GM19324 (cell line): ENCODE data around the gene MTHFR.
"Not testable (repeated sequence)": the region's sequence is repeated elsewhere in the genome, so short reads cannot be mapped to it uniquely, and the experiment has no call there.

Experiments used
- ATAC-seq: cut with Tn5 transposase; IDR thresholded peaks from one replicate; pipeline ENCODE4 v1.9.1; 2021; ENCODE audit warnings: mild to moderate bottlenecking, moderate library complexity; ENCODE audit not compliant: unreplicated experiment, low FRiP score

The MTHFR gene

GRCh38 chr1:11833900-11834299, 28.1 kb upstream of the MTHFR start:
- ATAC-seq = no peak

- ATAC-seq = no peak
These were observed 27.7 kb upstream of the MTHFR start for GRCh38 chr1:11833497-11833896.

- no peak for ATAC-seq
These were observed 26.4 kb upstream of the MTHFR start for GRCh38 chr1:11831945-11832725.

GRCh38 chr1:11828511-11828910, 22.7 kb upstream of the MTHFR start:
- no peak for ATAC-seq

- no peak for ATAC-seq
These were observed 21.2 kb upstream of the MTHFR start for GRCh38 chr1:11826946-11827345.

GRCh38 chr1:11825131-11825530, 19.4 kb upstream of the MTHFR start:
- ATAC-seq = no peak

- no peak for ATAC-seq
These were observed 17.8 kb upstream of the MTHFR start for GRCh38 chr1:11823366-11824137.

- no peak for ATAC-seq
These were observed 16.3 kb upstream of the MTHFR start for GRCh38 chr1:11822091-11822490.

GRCh38 chr1:11817192-11817591, 11.4 kb upstream of the MTHFR start:
- no peak for ATAC-seq

GRCh38 chr1:11813021-11813420, 7.3 kb upstream of the MTHFR start:
- no peak for ATAC-seq

- ATAC-seq = no peak
These were observed 1.4 kb upstream of the MTHFR start for GRCh38 chr1:11807133-11807532.

- ATAC-seq = peak; percentile 62
These were observed 658 bp upstream of the MTHFR start for GRCh38 chr1:11806307-11806936.

- ATAC-seq = no peak
These were observed 920 bp downstream of the MTHFR start for GRCh38 chr1:11804666-11805421.

- ATAC-seq = not testable (repeated sequence)
These were observed 1.7 kb downstream of the MTHFR start for GRCh38 chr1:11803924-11804665.

GRCh38 chr1:11802973-11803885, 2.5 kb downstream of the MTHFR start:
- ATAC-seq = no peak

- ATAC-seq = no peak
These were observed 3.2 kb downstream of the MTHFR start for GRCh38 chr1:11802616-11802972.

- ATAC-seq = no peak
These were observed 4.9 kb downstream of the MTHFR start for GRCh38 chr1:11800756-11801433.

GRCh38 chr1:11800391-11800755, 5.4 kb downstream of the MTHFR start:
- no peak for ATAC-seq

- ATAC-seq = no peak
These were observed 5.9 kb downstream of the MTHFR start for GRCh38 chr1:11799896-11800295.
